CD8-positive, alpha-beta memory T cell (primary cell): Measurements from ENCODE around the gene TPH2. TPM values are rescaled to one million over a fixed set of nuclear protein-coding genes. Genes with fewer than 3 reads are reported as not detected.

Experiments
- CTCF ChIA-PET: fragments of 350-600 bp; sonication (Branson Sonifier 250); formaldehyde crosslinking; loops from one replicate; lab custom pipeline; 2021; ENCODE audit warnings: antibody characterized with exemption; lab: Charles Lee
- POLR2A ChIA-PET: fragments of 350-600 bp; sonication (Branson Sonifier 250); formaldehyde crosslinking; loops from one replicate; lab custom pipeline; 2021; ENCODE audit warnings: antibody characterized with exemption; lab: Charles Lee
- DNase-seq, 5 donors: peaks; one replicate each; pipeline versions ENCODE4 v3.0.0 to v3.0.0-alpha.2; 2020 to 2022; ENCODE audit warnings: mixed read lengths in 1 of 5
- H3K27ac ChIP-seq: one replicate; pipeline ENCODE4 v1.7.0; 2013; ENCODE audit warnings: low read depth, mild to moderate bottlenecking, low read length, moderate library complexity
- H3K27me3 ChIP-seq: 2 replicates; pipeline ENCODE4 v1.7.0; 2013; ENCODE audit warnings: low read length, mild to moderate bottlenecking; ENCODE audit not compliant: insufficient read depth, poor library complexity, severe bottlenecking
- H3K36me3 ChIP-seq: 2 replicates; pipeline ENCODE4 v1.7.0; 2013; ENCODE audit warnings: mild to moderate bottlenecking, low read length, moderate library complexity; ENCODE audit not compliant: insufficient read depth
- H3K4me1 ChIP-seq: 2 replicates; pipeline ENCODE4 v1.7.0; 2013; ENCODE audit warnings: mild to moderate bottlenecking, low read length, moderate library complexity; ENCODE audit not compliant: insufficient read depth
- H3K4me3 ChIP-seq: 2 replicates; pipeline ENCODE4 v1.7.0; 2013; ENCODE audit warnings: mild to moderate bottlenecking, low read length
- H3K9me3 ChIP-seq: 2 replicates; pipeline ENCODE4 v1.7.0; 2013; ENCODE audit warnings: mild to moderate bottlenecking, low read length
- H3K27ac Mint-ChIP-seq, 8 donors: one replicate each; pipeline ENCODE4 v1.8.0; 2020 to 2021; ENCODE audit warnings: mixed read lengths in 8 of 8, mild to moderate bottlenecking in 6 of 8, inconsistent platforms in 3 of 8, moderate library complexity in 3 of 8
- H3K27me3 Mint-ChIP-seq, 2 donors: one replicate each; pipeline ENCODE4 v1.8.0; 2020 to 2021; ENCODE audit warnings: mixed read lengths in 2 of 2, mild to moderate bottlenecking in 1 of 2, moderate library complexity in 1 of 2
- H3K36me3 Mint-ChIP-seq, 3 donors: one replicate each; pipeline ENCODE4 v1.8.0; 2020 to 2021; ENCODE audit warnings: mixed read lengths in 3 of 3, inconsistent platforms in 1 of 3, mild to moderate bottlenecking in 1 of 3
- H3K4me1 Mint-ChIP-seq, 3 donors: one replicate each; pipeline ENCODE4 v1.8.0; 2020 to 2021; ENCODE audit warnings: mixed read lengths in 3 of 3, inconsistent platforms in 1 of 3, mild to moderate bottlenecking in 1 of 3
- H3K4me3 Mint-ChIP-seq, 7 donors: one replicate each; pipeline ENCODE4 v1.8.0; 2020 to 2021; ENCODE audit warnings: mixed read lengths in 7 of 7, mild to moderate bottlenecking in 6 of 7, moderate library complexity in 4 of 7, inconsistent platforms in 2 of 7
- H3K9me3 Mint-ChIP-seq, 5 donors: one replicate each; pipeline ENCODE4 v1.8.0; 2020 to 2022; ENCODE audit warnings: mixed read lengths in 5 of 5, mild to moderate bottlenecking in 3 of 5, moderate library complexity in 2 of 5, inconsistent platforms in 1 of 5
- polyA plus RNA-seq: library from polyadenylated mRNA; unstranded; fragments of 300-500 nt; fragmentation: Illumina TruSeq; gene quantifications from one replicate; pipeline ENCODE4 v1.2.3, GENCODE V29; 2021
- total RNA-seq, 2 experiments: library from RNA; stranded (reverse); gene quantifications; one replicate each; pipeline ENCODE4 v1.2.3, GENCODE V29; 2021

The TPH2 gene
- total RNA-seq (not detected), polyA plus RNA-seq (not detected)

- CTCF ChIA-PET: no interaction called here
- H3K27me3 Mint-ChIP-seq: peaks cover 31 to 68% of the 10 kb centered on the region in 2 donors
Measured at GRCh38 chr12:71938728-71939385, at the start of gene TPH2. Gene TPH2 (plus strand): TSS chr12:71938845. CDS start chr12:71938987, 142 bp downstream.

DNA sequence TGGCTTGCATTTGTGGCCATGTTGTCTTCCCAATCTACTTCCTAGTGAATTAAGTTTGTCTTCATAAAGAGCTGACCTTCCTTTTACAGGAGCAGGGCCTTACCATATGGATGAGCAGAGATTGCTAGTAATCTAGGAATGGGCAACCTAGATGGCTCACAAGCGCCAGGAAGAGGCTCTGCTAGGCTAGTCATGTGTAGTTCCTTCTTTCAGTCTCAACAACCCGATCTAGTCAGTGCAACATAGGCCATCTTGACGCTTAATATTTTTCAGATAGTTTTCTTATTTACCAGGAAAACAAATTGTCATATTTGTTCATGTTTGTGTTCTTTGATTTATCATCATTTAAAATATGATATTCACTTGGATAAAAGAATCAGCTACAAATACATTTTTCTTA is 48.2 kb upstream of the TPH2 start:
- Mint-ChIP-seq H3K4me3 (no peak overlapping the region), H3K27me3 (no peaks in the 10 kb centered on the region), H3K36me3 (peaks cover 17 to 61% (median 30%) of the 10 kb centered on the region in 3 donors), H3K27ac (no peak overlapping the region), H3K9me3 (no peaks in the 10 kb centered on the region), H3K4me1 (peaks cover 14 to 33% (median 29%) of the 10 kb centered on the region in 3 donors)
- no peak overlapping the region for H3K27ac ChIP-seq
- ChIA-PET POLR2A (interaction anchor here (0.5 kb wide), 1 partner anchor 35 kb away, joined by 4 read pairs; no protein-coding TSS in a partner anchor), CTCF (no interaction called here)
- DNase-seq: no peak
- H3K4me3 ChIP-seq: no peak overlapping the region
- H3K27me3 ChIP-seq: no peaks in the 10 kb centered on the region
- H3K9me3 ChIP-seq: no peaks in the 10 kb centered on the region
- H3K36me3 ChIP-seq: peaks cover 8% of the 10 kb centered on the region
- H3K4me1 ChIP-seq: no peaks in the 10 kb centered on the region

More at GRCh38 chr12:71938728-71939385, at the start of gene TPH2:
- Mint-ChIP-seq H3K9me3 (no peaks in the 10 kb centered on the region), H3K4me1 (peaks cover 0 to 8% (median 7%) of the 10 kb centered on the region in 3 donors), H3K4me3 (no peak within 1 kb of the TSS), H3K36me3 (no peaks in the 10 kb centered on the region), H3K27ac (no peak within 1 kb of the TSS)
- Histone ChIP-seq H3K4me1 (no peaks in the 10 kb centered on the region), H3K9me3 (no peaks in the 10 kb centered on the region), H3K36me3 (no peaks in the 10 kb centered on the region), H3K27ac (no peak within 1 kb of the TSS), H3K4me3 (no peak within 1 kb of the TSS), H3K27me3 (peaks cover 15% of the 10 kb centered on the region)
- peak in 4 of 5 donors; percentile 5 to 50 (median 26) for DNase-seq
- POLR2A ChIA-PET: no interaction called here

- Histone ChIP-seq H3K9me3 (no peaks in the 10 kb centered on the region), H3K27me3 (no peaks in the 10 kb centered on the region), H3K4me1 (no peaks in the 10 kb centered on the region), H3K4me3 (no peak overlapping the region), H3K27ac (no peak overlapping the region), H3K36me3 (peaks cover 15% of the 10 kb centered on the region)
- Mint-ChIP-seq H3K27ac (peak overlapping the region in 1 of 8 donors; percentile 21), H3K36me3 (peaks cover 9 to 61% (median 29%) of the 10 kb centered on the region in 3 donors), H3K4me1 (peaks cover 14 to 29% (median 25%) of the 10 kb centered on the region in 3 donors), H3K9me3 (no peaks in the 10 kb centered on the region), H3K27me3 (no peaks in the 10 kb centered on the region), H3K4me3 (no peak overlapping the region)
- CTCF ChIA-PET: no interaction called here
- POLR2A ChIA-PET: no interaction called here
- no peak for DNase-seq
Measured at GRCh38 chr12:71892059-71892458, 46.6 kb upstream of the TPH2 start.

- Histone ChIP-seq H3K27ac (no peak overlapping the region), H3K36me3 (peaks cover 35% of the 10 kb centered on the region), H3K27me3 (no peaks in the 10 kb centered on the region), H3K9me3 (no peaks in the 10 kb centered on the region), H3K4me3 (no peak overlapping the region), H3K4me1 (no peaks in the 10 kb centered on the region)
- H3K4me1 Mint-ChIP-seq: peaks cover 6 to 9% (median 7%) of the 10 kb centered on the region in 3 donors
- ChIA-PET CTCF (no interaction called here), POLR2A (no interaction called here)
- no peak overlapping the region for H3K4me3 Mint-ChIP-seq
- peaks cover 18 to 66% (median 32%) of the 10 kb centered on the region in 3 donors for H3K36me3 Mint-ChIP-seq
- no peaks in the 10 kb centered on the region for H3K27me3 Mint-ChIP-seq
- H3K27ac Mint-ChIP-seq: no peak overlapping the region
- no peak for DNase-seq
- H3K9me3 Mint-ChIP-seq: no peaks in the 10 kb centered on the region
Measured at GRCh38 chr12:71896205-71896882, 42.3 kb upstream of the TPH2 start.

- no peak for DNase-seq
- no peaks in the 10 kb centered on the region for H3K9me3 ChIP-seq
- no peaks in the 10 kb centered on the region for H3K4me1 ChIP-seq
- H3K36me3 Mint-ChIP-seq: peaks cover 41 to 79% (median 49%) of the 10 kb centered on the region in 3 donors
- no peak overlapping the region for H3K27ac Mint-ChIP-seq
- H3K27me3 Mint-ChIP-seq: no peaks in the 10 kb centered on the region
- no peaks in the 10 kb centered on the region for H3K9me3 Mint-ChIP-seq
- no peaks in the 10 kb centered on the region for H3K27me3 ChIP-seq
- POLR2A ChIA-PET: no interaction called here
- no peak overlapping the region for H3K4me3 ChIP-seq
- no peak overlapping the region for H3K27ac ChIP-seq
- H3K4me3 Mint-ChIP-seq: no peak overlapping the region
- CTCF ChIA-PET: no interaction called here
- peaks cover 36% of the 10 kb centered on the region for H3K36me3 ChIP-seq
- H3K4me1 Mint-ChIP-seq: peaks cover 8 to 16% (median 9%) of the 10 kb centered on the region in 3 donors
Measured at GRCh38 chr12:71900091-71900490, 38.6 kb upstream of the TPH2 start.

- Histone ChIP-seq H3K4me1 (no peaks in the 10 kb centered on the region), H3K27me3 (no peaks in the 10 kb centered on the region), H3K9me3 (no peaks in the 10 kb centered on the region), H3K36me3 (peaks cover 15% of the 10 kb centered on the region), H3K27ac (no peak overlapping the region), H3K4me3 (no peak overlapping the region)
- peaks cover 61 to 84% (median 63%) of the 10 kb centered on the region in 3 donors for H3K36me3 Mint-ChIP-seq
- H3K27me3 Mint-ChIP-seq: no peaks in the 10 kb centered on the region
- H3K27ac Mint-ChIP-seq: peak overlapping the region in 4 of 8 donors; percentile 29 to 87 (median 44)
- H3K9me3 Mint-ChIP-seq: no peaks in the 10 kb centered on the region
- no peak overlapping the region for H3K4me3 Mint-ChIP-seq
- DNase-seq: no peak
- ChIA-PET POLR2A (no interaction called here), CTCF (no interaction called here)
- peaks cover 8 to 16% (median 9%) of the 10 kb centered on the region in 3 donors for H3K4me1 Mint-ChIP-seq
Measured at GRCh38 chr12:71904629-71905028, 34.0 kb upstream of the TPH2 start.

DNA sequence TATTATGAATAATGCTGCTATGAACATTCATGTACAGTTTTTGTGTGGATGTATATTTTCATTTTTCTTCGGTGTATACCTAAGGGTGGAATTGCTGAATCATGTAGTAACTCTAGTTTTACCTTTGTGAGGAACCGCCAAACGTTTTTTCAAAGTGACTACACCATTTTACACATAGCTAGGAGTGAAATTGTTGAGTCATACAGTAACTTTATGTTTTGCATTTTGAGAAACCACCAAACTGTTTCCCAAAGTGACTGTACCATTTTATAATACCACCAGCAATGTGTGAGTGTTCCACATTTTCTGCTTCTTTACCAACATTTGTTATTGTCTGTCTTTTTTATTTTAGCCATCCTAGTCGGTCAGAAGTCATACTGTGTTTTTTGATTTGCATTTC is 3.1 kb upstream of the TPH2 start:
- no peak overlapping the region for H3K4me3 Mint-ChIP-seq
- H3K4me1 Mint-ChIP-seq: peaks cover 0 to 8% (median 7%) of the 10 kb centered on the region in 3 donors
- peaks cover 23 to 42% of the 10 kb centered on the region in 2 donors for H3K27me3 Mint-ChIP-seq
- no peaks in the 10 kb centered on the region for H3K9me3 Mint-ChIP-seq
- no peak overlapping the region for H3K27ac Mint-ChIP-seq
- no peaks in the 10 kb centered on the region for H3K4me1 ChIP-seq
- H3K27ac ChIP-seq: no peak overlapping the region
- DNase-seq: no peak
- CTCF ChIA-PET: no interaction called here
- no peaks in the 10 kb centered on the region for H3K36me3 Mint-ChIP-seq
- POLR2A ChIA-PET: no interaction called here
- H3K27me3 ChIP-seq: peaks cover 15% of the 10 kb centered on the region
- no peak overlapping the region for H3K4me3 ChIP-seq
- H3K9me3 ChIP-seq: no peaks in the 10 kb centered on the region
- H3K36me3 ChIP-seq: no peaks in the 10 kb centered on the region

DNA sequence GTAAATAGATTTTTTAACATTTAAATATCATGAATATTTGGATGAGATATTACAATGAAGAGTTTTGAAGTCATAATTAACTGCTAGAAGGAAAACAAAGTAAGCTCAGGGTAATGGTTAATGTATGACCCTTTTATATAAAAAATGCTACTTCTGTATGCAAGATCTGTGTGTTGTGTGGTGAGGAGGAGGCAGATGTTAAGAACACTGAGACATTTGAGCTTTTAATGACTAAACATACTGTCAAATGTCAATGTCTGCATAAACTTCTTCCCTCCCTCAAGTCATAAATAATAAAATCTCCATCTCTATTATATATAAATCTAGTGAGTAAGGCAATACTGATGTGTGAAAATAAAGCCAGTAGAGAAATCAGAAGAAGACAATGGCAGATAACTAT is 1.4 kb downstream of the TPH2 start:
- no peaks in the 10 kb centered on the region for H3K36me3 Mint-ChIP-seq
- POLR2A ChIA-PET: no interaction called here
- no peaks in the 10 kb centered on the region for H3K36me3 ChIP-seq
- H3K27ac Mint-ChIP-seq: no peak overlapping the region
- no peaks in the 10 kb centered on the region for H3K9me3 ChIP-seq
- peaks cover 35 to 79% of the 10 kb centered on the region in 2 donors for H3K27me3 Mint-ChIP-seq
- CTCF ChIA-PET: interaction anchor here (1.3 kb wide), 1 partner anchor 17 kb away, joined by 3 read pairs; no protein-coding TSS in a partner anchor
- H3K4me3 ChIP-seq: no peak overlapping the region
- H3K27ac ChIP-seq: no peak overlapping the region
- no peak for DNase-seq
- H3K4me1 Mint-ChIP-seq: peaks cover 0 to 8% (median 7%) of the 10 kb centered on the region in 3 donors
- H3K4me1 ChIP-seq: no peaks in the 10 kb centered on the region
- H3K27me3 ChIP-seq: peaks cover 15% of the 10 kb centered on the region
- H3K9me3 Mint-ChIP-seq: no peaks in the 10 kb centered on the region
- H3K4me3 Mint-ChIP-seq: no peak overlapping the region
